Astrocyte (in vitro differentiated cells and primary cell): ENCODE results near the gene CRYBA4. TPM values are rescaled to one million over a fixed set of nuclear protein-coding genes. Genes with fewer than 3 reads are reported as not detected.

Experiments
- DNase-seq: peaks from one replicate; pipeline ENCODE4 v3.0.0-alpha.2; 2010; ENCODE audit warnings: low read depth
- FAIRE-seq: peaks from 2 replicates; lab custom pipeline; 2011; peaks lifted over from hg19 to GRCh38; lab: Jason Lieb, UNC
- H2AFZ ChIP-seq: 2 replicates; pipeline ENCODE4 v1.6.0; 2012; ENCODE audit warnings: low read depth, low read length, inconsistent platforms
- H3K27ac ChIP-seq: 2 replicates; pipeline ENCODE4 v1.5.1; 2011; ENCODE audit warnings: low read depth, low read length, inconsistent platforms
- H3K27me3 ChIP-seq: 2 replicates; pipeline ENCODE4 v1.6.0; 2011; ENCODE audit warnings: low read length, inconsistent platforms; ENCODE audit not compliant: insufficient read depth
- H3K36me3 ChIP-seq: 2 replicates; pipeline ENCODE4 v1.5.1; 2011; ENCODE audit warnings: low read length, inconsistent platforms; ENCODE audit not compliant: insufficient read depth
- H3K4me1 ChIP-seq: 2 replicates; pipeline ENCODE4 v1.5.1; 2011; ENCODE audit warnings: low read length, inconsistent platforms; ENCODE audit not compliant: insufficient read depth
- H3K4me2 ChIP-seq: 2 replicates; pipeline ENCODE4 v1.6.0; 2012; ENCODE audit warnings: low read length, inconsistent platforms
- H3K4me3 ChIP-seq: 2 replicates; pipeline ENCODE4 v1.5.1; 2011; ENCODE audit warnings: low read depth, mild to moderate bottlenecking, low read length, inconsistent platforms; ENCODE audit not compliant: insufficient read depth
- H3K79me2 ChIP-seq: 2 replicates; pipeline ENCODE4 v1.6.0; 2012; ENCODE audit warnings: mild to moderate bottlenecking, low read length, inconsistent platforms; ENCODE audit not compliant: insufficient read depth
- H3K9ac ChIP-seq: 2 replicates; pipeline ENCODE4 v1.6.0; 2012; ENCODE audit warnings: mild to moderate bottlenecking, low read length, inconsistent platforms
- H3K9me3 ChIP-seq: 2 replicates; pipeline ENCODE4 v1.5.1; 2012; ENCODE audit warnings: low read depth, mild to moderate bottlenecking, low read length, inconsistent platforms; ENCODE audit not compliant: insufficient read depth
- H4K20me1 ChIP-seq: 2 replicates; pipeline ENCODE4 v1.6.0; 2012; ENCODE audit warnings: low read length, inconsistent platforms; ENCODE audit not compliant: insufficient read depth
- H3K27ac Mint-ChIP-seq: one replicate; pipeline ENCODE4 v1.8.0; 2021; ENCODE audit warnings: mild to moderate bottlenecking, mixed read lengths; ENCODE audit not compliant: unreplicated experiment
- H3K27me3 Mint-ChIP-seq: one replicate; pipeline ENCODE4 v1.8.0; 2021; ENCODE audit warnings: low read depth, mixed read lengths; ENCODE audit not compliant: unreplicated experiment
- H3K36me3 Mint-ChIP-seq: one replicate; pipeline ENCODE4 v1.8.0; 2021; ENCODE audit warnings: low read depth, mixed read lengths; ENCODE audit not compliant: unreplicated experiment
- H3K4me1 Mint-ChIP-seq: one replicate; pipeline ENCODE4 v1.8.0; 2021; ENCODE audit warnings: low read depth, mixed read lengths; ENCODE audit not compliant: unreplicated experiment
- H3K4me3 Mint-ChIP-seq: one replicate; pipeline ENCODE4 v1.8.0; 2021; ENCODE audit warnings: mild to moderate bottlenecking, moderate library complexity, mixed read lengths; ENCODE audit not compliant: unreplicated experiment
- H3K9me3 Mint-ChIP-seq: one replicate; pipeline ENCODE4 v1.8.0; 2021; ENCODE audit warnings: mild to moderate bottlenecking, mixed read lengths; ENCODE audit not compliant: unreplicated experiment
- CTCF ChIP-seq: IDR thresholded peaks from 2 replicates; pipeline ENCODE4 v1.5.1; 2011; ENCODE audit warnings: low read depth, mild to moderate bottlenecking, inconsistent platforms, low read length, moderate library complexity; ENCODE audit not compliant: insufficient read depth
- EZH2 ChIP-seq: IDR thresholded peaks from 2 replicates; pipeline ENCODE4 v1.6.1; 2012; ENCODE audit warnings: mild to moderate bottlenecking, low read length, inconsistent platforms; ENCODE audit not compliant: insufficient read depth
- total RNA-seq: library from RNA; stranded (reverse); gene quantifications from 2 replicates; pipeline ENCODE4 v1.2.1, GENCODE V29; 2021

The CRYBA4 gene
- total RNA-seq, 1 donor from 2014 or later: 1.1 TPM

DNA sequence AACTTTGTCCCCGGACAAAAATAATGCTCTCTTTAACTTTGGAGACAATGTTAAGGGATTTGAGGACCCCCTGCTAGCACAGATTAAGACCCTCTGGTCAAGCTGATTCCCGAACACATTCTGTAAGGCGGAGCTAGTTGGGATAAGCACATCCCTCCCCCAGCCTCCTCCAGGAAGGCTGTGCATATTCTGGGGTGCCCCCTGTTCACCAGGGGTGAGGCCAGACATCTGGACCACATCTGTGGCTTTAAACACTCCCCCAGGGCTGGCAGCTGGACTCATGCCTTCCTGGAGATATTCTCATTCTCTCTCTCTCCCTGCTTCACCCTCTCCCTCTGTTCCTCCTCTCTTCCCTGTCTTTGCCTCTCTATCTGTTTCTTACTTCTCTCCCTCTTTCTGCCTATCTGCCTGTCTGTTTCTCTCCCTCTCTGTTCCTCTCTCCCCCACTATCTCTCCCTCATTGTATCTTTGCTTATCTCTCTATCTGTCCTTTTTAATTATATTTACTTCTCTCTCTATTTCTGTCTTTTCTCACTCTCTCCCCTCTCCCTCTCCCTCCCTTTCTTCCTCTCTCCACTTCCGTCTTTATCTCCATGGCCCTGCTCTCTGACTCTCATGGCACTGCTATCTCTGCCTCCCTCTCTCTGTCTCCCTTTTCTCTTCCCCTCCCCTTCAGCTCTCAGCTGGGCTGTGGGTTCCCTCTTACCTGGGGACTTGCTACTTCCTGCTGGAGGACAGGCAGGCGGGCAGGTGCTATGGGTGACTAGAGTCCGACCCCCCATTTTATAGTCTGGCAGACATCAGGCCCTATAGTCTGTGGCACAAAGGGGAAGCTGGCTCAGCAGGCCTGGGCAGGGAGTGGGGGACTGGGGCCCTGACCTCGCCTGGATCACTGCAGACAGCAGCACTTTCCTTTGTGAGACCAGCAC, 4.2 kb upstream of the CRYBA4 start, which contains the start of gene CRYBB1:
CRYBB1 (minus strand) TSS at position 757 of the 929 bp plus-strand sequence. CDS start 1,708 bp downstream, outside the sequence.
- no peak within 1 kb of the TSS for H2AFZ ChIP-seq
- H4K20me1 ChIP-seq: no peaks in the 10 kb centered on the region
- no peak within 1 kb of the TSS for H3K4me3 ChIP-seq
- no peak within 1 kb of the TSS for H3K4me3 Mint-ChIP-seq
- TF ChIP-seq CTCF (no peak), EZH2 (no peak)
- H3K4me1 Mint-ChIP-seq: peaks cover 12% of the 10 kb centered on the region
- H3K4me1 ChIP-seq: peaks cover 5% of the 10 kb centered on the region
- no peaks in the 10 kb centered on the region for H3K9me3 Mint-ChIP-seq
- peaks cover 2% of the 10 kb centered on the region for H3K27me3 ChIP-seq
- peak within 1 kb of the TSS; percentile 47 for H3K27ac Mint-ChIP-seq
- no peaks in the 10 kb centered on the region for H3K79me2 ChIP-seq
- no peak within 1 kb of the TSS for H3K27ac ChIP-seq
- no peak for FAIRE-seq
- no peaks in the 10 kb centered on the region for H3K9me3 ChIP-seq
- H3K36me3 Mint-ChIP-seq: peaks cover 3% of the 10 kb centered on the region
- H3K9ac ChIP-seq: peak within 1 kb of the TSS; percentile 8
- no peak for DNase-seq
- no peaks in the 10 kb centered on the region for H3K36me3 ChIP-seq
- peaks cover 38% of the 10 kb centered on the region for H3K27me3 Mint-ChIP-seq
- H3K4me2 ChIP-seq: no peak within 1 kb of the TSS

GRCh38 chr22:26618455-26618854, 3.3 kb upstream of the CRYBA4 start:
- no peak overlapping the region for H3K4me2 ChIP-seq
- H3K9me3 Mint-ChIP-seq: no peaks in the 10 kb centered on the region
- no peak overlapping the region for H3K4me3 ChIP-seq
- peaks cover 5% of the 10 kb centered on the region for H3K4me1 ChIP-seq
- no peak overlapping the region for H3K9ac ChIP-seq
- TF ChIP-seq CTCF (no peak), EZH2 (no peak)
- FAIRE-seq: no peak
- H3K4me1 Mint-ChIP-seq: peaks cover 12% of the 10 kb centered on the region
- H3K36me3 ChIP-seq: no peaks in the 10 kb centered on the region
- H3K27ac ChIP-seq: no peak overlapping the region
- peaks cover 2% of the 10 kb centered on the region for H3K27me3 ChIP-seq
- H3K4me3 Mint-ChIP-seq: no peak overlapping the region
- H3K9me3 ChIP-seq: no peaks in the 10 kb centered on the region
- peaks cover 34% of the 10 kb centered on the region for H3K27me3 Mint-ChIP-seq
- H3K27ac Mint-ChIP-seq: no peak overlapping the region
- no peaks in the 10 kb centered on the region for H3K79me2 ChIP-seq
- DNase-seq: no peak
- no peaks in the 10 kb centered on the region for H4K20me1 ChIP-seq
- H2AFZ ChIP-seq: no peak overlapping the region
- no peaks in the 10 kb centered on the region for H3K36me3 Mint-ChIP-seq
